GM12864 (cell line): ENCODE measurements around the gene UBR7.
"Not testable (repeated sequence)": the region's sequence is repeated elsewhere in the genome, so short reads cannot be mapped to it uniquely, and the experiment has no call there.

Source experiments
- DNase-seq: peaks from one replicate; pipeline ENCODE4 v3.0.0-alpha.2; 2011; ENCODE audit warnings: low read depth
- H3K4me3 ChIP-seq: 2 replicates; pipeline ENCODE4 v1.5.1; 2011; ENCODE audit warnings: mild to moderate bottlenecking, low read depth, low read length, control low read depth
- CTCF ChIP-seq: IDR thresholded peaks from 2 replicates; pipeline ENCODE4 v1.5.1; 2011; ENCODE audit warnings: low read depth, mild to moderate bottlenecking, moderate library complexity, low read length, control low read depth, inconsistent platforms; ENCODE audit errors: missing control alignments

The UBR7 gene

GRCh38 chr14:93206793-93207467 is at the start of gene UBR7, which contains the start of gene GON7:
UBR7 (plus strand) TSS chr14:93207256; CDS start chr14:93207292, 36 bp downstream.
GON7 (minus strand) TSS chr14:93207065; CDS start chr14:93207037, 28 bp downstream.
- DNase-seq = peak; percentile 89
- peak; percentile 29 for TF ChIP-seq CTCF
- peak within 1 kb of the TSS; percentile 65 for H3K4me3 ChIP-seq

- H3K4me3 ChIP-seq, DNase-seq: not testable (repeated sequence)
Observed at GRCh38 chr14:93158349-93158748, 48.7 kb upstream of the UBR7 start.

GRCh38 chr14:93159625-93160352 is 47.3 kb upstream of the UBR7 start:
- not testable (repeated sequence) for H3K4me3 ChIP-seq, DNase-seq

GRCh38 chr14:93160353-93160801 is 46.7 kb upstream of the UBR7 start:
- no peak overlapping the region for H3K4me3 ChIP-seq
- no peak for DNase-seq
- TF ChIP-seq CTCF = peak; percentile 47

GRCh38 chr14:93161411-93161940 is 45.6 kb upstream of the UBR7 start:
- TF ChIP-seq CTCF = no peak
- no peak for DNase-seq
- H3K4me3 ChIP-seq = no peak overlapping the region

- no peak overlapping the region for H3K4me3 ChIP-seq
- no peak for TF ChIP-seq CTCF
- no peak for DNase-seq
Observed at GRCh38 chr14:93163564-93163963, 43.5 kb upstream of the UBR7 start.

- DNase-seq, H3K4me3 ChIP-seq: not testable (repeated sequence)
Observed at GRCh38 chr14:93165271-93166265, 41.5 kb upstream of the UBR7 start.

- DNase-seq = not testable (repeated sequence)
Observed at GRCh38 chr14:93168610-93169009, 38.4 kb upstream of the UBR7 start.

GRCh38 chr14:93169619-93170018 is 37.4 kb upstream of the UBR7 start:
- not testable (repeated sequence) for DNase-seq

More at GRCh38 chr14:93168610-93169009, 38.4 kb upstream of the UBR7 start:
- H3K4me3 ChIP-seq = not testable (repeated sequence)

GRCh38 chr14:93170141-93170540 is 36.9 kb upstream of the UBR7 start:
- DNase-seq, H3K4me3 ChIP-seq: not testable (repeated sequence)

More at GRCh38 chr14:93169619-93170018, 37.4 kb upstream of the UBR7 start:
- H3K4me3 ChIP-seq = not testable (repeated sequence)
